K562 (cell line): ENCODE results near the gene GRAMD2A. TPM values are rescaled to one million over a fixed set of nuclear protein-coding genes. Genes with fewer than 3 reads are reported as not detected.

Source experiments
- ARNT ChIP-seq, 2 experiments: fragments of 450-650 bp; IDR thresholded peaks; 2 replicates each; pipeline ENCODE4 v1.6.1; 2016; ENCODE audit warnings: mild to moderate bottlenecking in 1 of 2
- CBX8 ChIP-seq: fragments of 200-600 bp; sonication (generic); IDR thresholded peaks from 2 replicates; pipeline ENCODE4 v1.6.1; 2012; ENCODE audit warnings: borderline replicate concordance, mixed run types, low read depth, mild to moderate bottlenecking, moderate library complexity, mixed read lengths, low read length, control low read depth, inconsistent platforms; ENCODE audit not compliant: poor library complexity, severe bottlenecking; ENCODE audit errors: extremely low read depth
- ELF4 ChIP-seq: fragments of 450-650 bp; formaldehyde crosslinking; IDR thresholded peaks from 2 replicates; pipeline ENCODE4 v1.4.0; 2022; ENCODE audit warnings: missing genetic modification characterization
- FOXK1 ChIP-seq: sonication (generic); formaldehyde crosslinking; IDR thresholded peaks from 2 replicates; pipeline ENCODE4 v1.8.0; 2022; ENCODE audit warnings: missing genetic modification reagents, mild to moderate bottlenecking, borderline replicate concordance
- FOXK2 ChIP-seq, 2 experiments: fragments of 450-650 bp; IDR thresholded peaks in 1 of 2; conservative IDR thresholded peaks in 1 of 2; 2 replicates each; pipeline ENCODE4 v1.6.1; 2016; ENCODE audit warnings: low read depth in 2 of 2, mild to moderate bottlenecking in 1 of 2
- HDAC8 ChIP-seq: fragments of 450-650 bp; IDR thresholded peaks from 2 replicates; pipeline ENCODE4 v1.6.1; 2016; ENCODE audit warnings: mild to moderate bottlenecking, missing genetic modification characterization, moderate library complexity, missing compliant biosample characterization
- HMGN3 ChIP-seq: IDR thresholded peaks from 2 replicates; pipeline ENCODE4 v1.6.1; 2011; ENCODE audit warnings: borderline replicate concordance, low read depth, mild to moderate bottlenecking, mixed read lengths, low read length; ENCODE audit not compliant: insufficient read length; ENCODE audit errors: extremely low read depth
- IFI16 ChIP-seq: fragments of 250-450 bp; sonication (Bioruptor Pico); IDR thresholded peaks from 2 replicates; pipeline ENCODE4 v2.1.2; 2022; ENCODE audit warnings: mild to moderate bottlenecking, inconsistent platforms
- KDM4B ChIP-seq, 2 experiments: fragments of 450-650 bp in 1 of 2; sonication (generic) in 1 of 2; IDR thresholded peaks; 2 replicates each; pipeline ENCODE4 v1.6.1; 2016 to 2017; ENCODE audit warnings: borderline replicate concordance in 2 of 2, antibody characterized with exemption in 1 of 2, low read depth in 1 of 2, mild to moderate bottlenecking in 1 of 2
- MNT ChIP-seq, 2 experiments: fragments of 450-650 bp; conservative IDR thresholded peaks; 2 replicates each; pipeline ENCODE4 v1.6.1; 2017; ENCODE audit warnings: mild to moderate bottlenecking in 2 of 2, moderate library complexity in 2 of 2
- NONO ChIP-seq, 2 experiments: fragments of 200-400 bp in 1 of 2; fragments of 450-650 bp in 1 of 2; formaldehyde crosslinking in 1 of 2; IDR thresholded peaks; 2 replicates each; pipeline ENCODE4 v1.6.1; 2017; ENCODE audit warnings: low read depth in 2 of 2, mild to moderate bottlenecking in 2 of 2, moderate library complexity in 2 of 2, low read length in 1 of 2
- SRSF7 ChIP-seq: fragments of 200-400 bp; formaldehyde crosslinking; optimal IDR thresholded peaks from 2 replicates; pipeline ENCODE3; 2017; ENCODE audit warnings: mild to moderate bottlenecking, low read depth, low read length
- TAF15 ChIP-seq: fragments of 200-400 bp; formaldehyde crosslinking; IDR thresholded peaks from 2 replicates; pipeline ENCODE4 v1.6.1; 2017; ENCODE audit warnings: mild to moderate bottlenecking, low read depth, low read length, moderate library complexity
- ZNF165 ChIP-seq: fragments of 250-450 bp; sonication (Bioruptor Pico); IDR thresholded peaks from 2 replicates; pipeline ENCODE4 v1.4.0; 2020; ENCODE audit warnings: borderline replicate concordance
- ZNF175 ChIP-seq: fragments of 200-800 bp; sonication (Bioruptor generic); IDR thresholded peaks from 2 replicates; pipeline ENCODE4 v1.6.1; 2016; ENCODE audit warnings: low read depth, mild to moderate bottlenecking, missing genetic modification characterization, missing compliant biosample characterization
- ZNF41 ChIP-seq: fragments of 250-450 bp; sonication (Bioruptor Pico); conservative IDR thresholded peaks from 2 replicates; pipeline ENCODE4 v1.4.0; 2020; ENCODE audit warnings: mild to moderate bottlenecking
- polyA plus RNA-seq, 8 experiments: library from polyadenylated mRNA; depleted of rRNA in 4 of 8; stranded (reverse) in 5 of 8; unstranded in 3 of 8; fragments of >200 nt; fragmentation: Nextera tagmentation in 2 of 8; fragmentation: Illumina TruSeq in 1 of 8; extraction: Ambion mirVana in 2 of 8; extraction: Trizol in 1 of 8; gene quantifications; 2 replicates each; pipeline versions ENCODE4 v1.2.1 to v1.2.3, GENCODE V29; 2011 to 2014; ENCODE audit warnings: inconsistent platforms in 1 of 8, missing spikeins in 1 of 8
- total RNA-seq, 7 experiments: library from RNA; depleted of rRNA in 6 of 7; stranded (reverse); fragments of >200 nt in 6 of 7; fragmentation: Illumina TruSeq in 2 of 7; extraction: Trizol in 2 of 7; gene quantifications; 2 replicates each; pipeline versions ENCODE4 v1.2.1 to v1.2.3, GENCODE V29; 2011 to 2021; ENCODE audit warnings: low replicate concordance in 1 of 7
- TF ChIP-seq, protein P1 (sequence below): fragments of 450-650 bp; formaldehyde crosslinking; IDR thresholded peaks from 2 replicates; pipeline ENCODE4 v1.4.0; 2022; ENCODE audit warnings: mild to moderate bottlenecking, moderate library complexity
- TF ChIP-seq, protein P2 (sequence below): fragments of 250-450 bp; sonication (Bioruptor Pico); IDR thresholded peaks from 2 replicates; pipeline ENCODE4 v1.5.1; 2021; ENCODE audit warnings: mild to moderate bottlenecking
- TF ChIP-seq, protein P3 (sequence below): sonication (generic); formaldehyde crosslinking; IDR thresholded peaks from 2 replicates; pipeline ENCODE4 v1.8.0; 2022; ENCODE audit warnings: missing genetic modification reagents, mild to moderate bottlenecking, borderline replicate concordance

GRAMD2A gene
- total and polyA plus RNA-seq, 9 of the 15 experiments (the other 6 are each of a cell fraction or from before 2014, with no cell fraction given), result 0.08 to 0.22 TPM; not detected in 7

- TF ChIP-seq, protein P1, sequence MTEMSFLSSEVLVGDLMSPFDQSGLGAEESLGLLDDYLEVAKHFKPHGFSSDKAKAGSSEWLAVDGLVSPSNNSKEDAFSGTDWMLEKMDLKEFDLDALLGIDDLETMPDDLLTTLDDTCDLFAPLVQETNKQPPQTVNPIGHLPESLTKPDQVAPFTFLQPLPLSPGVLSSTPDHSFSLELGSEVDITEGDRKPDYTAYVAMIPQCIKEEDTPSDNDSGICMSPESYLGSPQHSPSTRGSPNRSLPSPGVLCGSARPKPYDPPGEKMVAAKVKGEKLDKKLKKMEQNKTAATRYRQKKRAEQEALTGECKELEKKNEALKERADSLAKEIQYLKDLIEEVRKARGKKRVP (CRISPR knock-in tag), result no peak
- TF ChIP-seq FOXK1 (CRISPR knock-in tag) (no peak), IFI16 (CRISPR knock-in tag) (no peak), FOXK2 (conservative IDR thresholded peaks at IDR 0.05 in 1 of 2, IDR thresholded peaks at IDR 0.05 in 1 of 2; ENCODE audit: low read depth in 2 of 2) (peak in 1 of 2 experiments; percentile 55; a peak in 1 of 4 replicates), NONO (IDR thresholded peaks at IDR 0.05; ENCODE audit: low read depth in 2 of 2, low read length in 1 of 2) (no peak), HMGN3 (peak; percentile 84), SRSF7 (no peak), TAF15 (no peak), ELF4 (CRISPR knock-in tag) (no peak), ZNF165 (CRISPR knock-in tag) (no peak), ZNF41 (CRISPR knock-in tag) (no peak), ZNF175 (no peak), MNT (conservative IDR thresholded peaks at IDR 0.05) (peak in 1 of 2 experiments; percentile 79; a peak in 3 of 4 replicates), HDAC8 (tag) (no peak), KDM4B (IDR thresholded peaks at IDR 0.05; ENCODE audit: borderline replicate concordance in 2 of 2, low read depth in 1 of 2) (no peak), CBX8 (no peak), ARNT (IDR thresholded peaks at IDR 0.05) (0 out of 4 replicates have a peak, but pooled peaks of 1 of the 2 experiments have one; percentile 37)
- TF ChIP-seq, protein P2, sequence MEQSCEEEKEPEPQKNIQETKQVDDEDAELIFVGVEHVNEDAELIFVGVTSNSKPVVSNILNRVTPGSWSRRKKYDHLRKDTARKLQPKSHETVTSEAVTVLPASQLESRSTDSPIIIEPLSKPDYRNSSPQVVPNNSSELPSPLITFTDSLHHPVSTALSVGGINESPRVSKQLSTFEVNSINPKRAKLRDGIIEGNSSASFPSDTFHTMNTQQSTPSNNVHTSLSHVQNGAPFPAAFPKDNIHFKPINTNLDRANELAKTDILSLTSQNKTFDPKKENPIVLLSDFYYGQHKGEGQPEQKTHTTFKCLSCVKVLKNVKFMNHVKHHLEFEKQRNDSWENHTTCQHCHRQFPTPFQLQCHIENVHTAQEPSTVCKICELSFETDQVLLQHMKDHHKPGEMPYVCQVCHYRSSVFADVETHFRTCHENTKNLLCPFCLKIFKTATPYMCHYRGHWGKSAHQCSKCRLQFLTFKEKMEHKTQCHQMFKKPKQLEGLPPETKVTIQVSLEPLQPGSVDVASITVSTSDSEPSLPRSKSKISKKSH (CRISPR knock-in tag), result no peak
- TF ChIP-seq, protein P3, sequence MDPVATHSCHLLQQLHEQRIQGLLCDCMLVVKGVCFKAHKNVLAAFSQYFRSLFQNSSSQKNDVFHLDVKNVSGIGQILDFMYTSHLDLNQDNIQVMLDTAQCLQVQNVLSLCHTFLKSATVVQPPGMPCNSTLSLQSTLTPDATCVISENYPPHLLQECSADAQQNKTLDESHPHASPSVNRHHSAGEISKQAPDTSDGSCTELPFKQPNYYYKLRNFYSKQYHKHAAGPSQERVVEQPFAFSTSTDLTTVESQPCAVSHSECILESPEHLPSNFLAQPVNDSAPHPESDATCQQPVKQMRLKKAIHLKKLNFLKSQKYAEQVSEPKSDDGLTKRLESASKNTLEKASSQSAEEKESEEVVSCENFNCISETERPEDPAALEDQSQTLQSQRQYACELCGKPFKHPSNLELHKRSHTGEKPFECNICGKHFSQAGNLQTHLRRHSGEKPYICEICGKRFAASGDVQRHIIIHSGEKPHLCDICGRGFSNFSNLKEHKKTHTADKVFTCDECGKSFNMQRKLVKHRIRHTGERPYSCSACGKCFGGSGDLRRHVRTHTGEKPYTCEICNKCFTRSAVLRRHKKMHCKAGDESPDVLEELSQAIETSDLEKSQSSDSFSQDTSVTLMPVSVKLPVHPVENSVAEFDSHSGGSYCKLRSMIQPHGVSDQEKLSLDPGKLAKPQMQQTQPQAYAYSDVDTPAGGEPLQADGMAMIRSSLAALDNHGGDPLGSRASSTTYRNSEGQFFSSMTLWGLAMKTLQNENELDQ (CRISPR knock-in tag), result no peak
Measured at GRCh38 chr15:72118017-72118978, 79.3 kb downstream of the GRAMD2A start, which contains the start of the genes MYO9A and SENP8 (continued).
